Nephron progenitor cell (in vitro differentiated cells): Measurements from ENCODE around the gene HOXD11.

ENCODE experiments used
- DNase-seq: peaks from one replicate; pipeline ENCODE4 v3.0.0; 2021
- H3K27ac Mint-ChIP-seq: 2 replicates; pipeline ENCODE4 v1.8.0; 2021; ENCODE audit warnings: mild to moderate bottlenecking, moderate library complexity, mixed read lengths
- H3K27me3 Mint-ChIP-seq: 2 replicates; pipeline ENCODE4 v1.8.0; 2021; ENCODE audit warnings: mild to moderate bottlenecking, low read depth, mixed read lengths; ENCODE audit not compliant: poor library complexity
- H3K36me3 Mint-ChIP-seq: 2 replicates; pipeline ENCODE4 v1.8.0; 2021; ENCODE audit warnings: low read depth, mixed read lengths
- H3K4me1 Mint-ChIP-seq: 2 replicates; pipeline ENCODE4 v1.8.0; 2021; ENCODE audit warnings: mixed read lengths
- H3K4me3 Mint-ChIP-seq: 2 replicates; pipeline ENCODE4 v1.8.0; 2021; ENCODE audit warnings: mild to moderate bottlenecking, moderate library complexity, mixed read lengths
- H3K9me3 Mint-ChIP-seq: 2 replicates; pipeline ENCODE4 v1.8.0; 2021; ENCODE audit warnings: mild to moderate bottlenecking, moderate library complexity, mixed read lengths
- TF ChIP-seq, protein P1 (sequence below): fragments of 200-600 bp; sonication (generic); IDR thresholded peaks from 2 replicates; pipeline ENCODE4 v1.5.0; 2021; ENCODE audit warnings: antibody characterized with exemption

The HOXD11 gene

DNA sequence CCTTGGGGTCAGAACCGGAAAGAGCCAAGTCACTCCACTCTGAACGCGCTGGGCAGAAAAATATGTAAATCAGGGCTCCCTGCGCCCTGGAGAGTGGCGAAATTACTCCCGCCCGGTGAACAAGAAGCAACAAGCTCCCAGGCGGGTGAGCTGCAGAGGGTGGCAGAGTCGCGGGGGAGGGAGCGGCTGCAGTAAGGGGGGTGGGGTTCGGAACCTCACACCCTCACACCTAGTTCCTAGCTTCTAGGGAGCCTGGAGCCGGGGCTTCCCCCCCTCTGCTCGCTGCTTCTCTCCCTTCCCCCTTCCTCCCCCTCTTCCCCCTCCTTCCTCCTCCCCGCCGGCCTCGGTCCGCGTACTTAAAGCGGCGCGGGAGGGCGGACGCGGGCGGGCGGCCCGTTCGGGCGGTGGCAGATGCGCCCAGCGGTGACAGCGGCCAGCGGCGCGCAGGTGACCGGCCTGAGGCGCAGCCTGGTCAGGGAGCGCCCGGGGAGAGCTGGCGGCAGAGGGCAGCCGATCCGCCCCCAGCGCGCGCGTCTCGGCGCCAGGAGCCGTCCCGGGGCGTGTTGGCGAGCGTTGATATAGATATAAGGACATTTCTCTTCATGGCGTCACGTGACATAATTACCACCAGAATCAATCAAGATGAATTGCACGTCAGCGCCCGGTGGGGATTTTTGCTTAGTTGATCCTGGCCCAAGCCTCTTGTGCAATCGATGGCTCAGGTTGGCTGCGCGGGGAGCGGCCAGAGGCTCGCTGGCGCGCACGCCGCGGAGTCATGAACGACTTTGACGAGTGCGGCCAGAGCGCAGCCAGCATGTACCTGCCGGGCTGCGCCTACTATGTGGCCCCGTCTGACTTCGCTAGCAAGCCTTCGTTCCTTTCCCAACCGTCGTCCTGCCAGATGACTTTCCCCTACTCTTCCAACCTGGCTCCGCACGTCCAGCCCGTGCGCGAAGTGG is at the start of gene HOXD11:
Gene HOXD11 (plus strand): TSS at position 700 of the 959 bp plus-strand sequence. CDS start 76 bp downstream, at position 776.
- H3K4me3 Mint-ChIP-seq = peak within 1 kb of the TSS; percentile 86
- peaks cover 67% of the 10 kb centered on the region for H3K4me1 Mint-ChIP-seq
- peak within 1 kb of the TSS; percentile 27 for H3K27ac Mint-ChIP-seq
- peaks cover 90% of the 10 kb centered on the region for H3K27me3 Mint-ChIP-seq
- no peaks in the 10 kb centered on the region for H3K9me3 Mint-ChIP-seq
- peak; percentile 64 for DNase-seq
- no peaks in the 10 kb centered on the region for H3K36me3 Mint-ChIP-seq
- TF ChIP-seq, protein P1, sequence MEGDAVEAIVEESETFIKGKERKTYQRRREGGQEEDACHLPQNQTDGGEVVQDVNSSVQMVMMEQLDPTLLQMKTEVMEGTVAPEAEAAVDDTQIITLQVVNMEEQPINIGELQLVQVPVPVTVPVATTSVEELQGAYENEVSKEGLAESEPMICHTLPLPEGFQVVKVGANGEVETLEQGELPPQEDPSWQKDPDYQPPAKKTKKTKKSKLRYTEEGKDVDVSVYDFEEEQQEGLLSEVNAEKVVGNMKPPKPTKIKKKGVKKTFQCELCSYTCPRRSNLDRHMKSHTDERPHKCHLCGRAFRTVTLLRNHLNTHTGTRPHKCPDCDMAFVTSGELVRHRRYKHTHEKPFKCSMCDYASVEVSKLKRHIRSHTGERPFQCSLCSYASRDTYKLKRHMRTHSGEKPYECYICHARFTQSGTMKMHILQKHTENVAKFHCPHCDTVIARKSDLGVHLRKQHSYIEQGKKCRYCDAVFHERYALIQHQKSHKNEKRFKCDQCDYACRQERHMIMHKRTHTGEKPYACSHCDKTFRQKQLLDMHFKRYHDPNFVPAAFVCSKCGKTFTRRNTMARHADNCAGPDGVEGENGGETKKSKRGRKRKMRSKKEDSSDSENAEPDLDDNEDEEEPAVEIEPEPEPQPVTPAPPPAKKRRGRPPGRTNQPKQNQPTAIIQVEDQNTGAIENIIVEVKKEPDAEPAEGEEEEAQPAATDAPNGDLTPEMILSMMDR = no peak

DNA sequence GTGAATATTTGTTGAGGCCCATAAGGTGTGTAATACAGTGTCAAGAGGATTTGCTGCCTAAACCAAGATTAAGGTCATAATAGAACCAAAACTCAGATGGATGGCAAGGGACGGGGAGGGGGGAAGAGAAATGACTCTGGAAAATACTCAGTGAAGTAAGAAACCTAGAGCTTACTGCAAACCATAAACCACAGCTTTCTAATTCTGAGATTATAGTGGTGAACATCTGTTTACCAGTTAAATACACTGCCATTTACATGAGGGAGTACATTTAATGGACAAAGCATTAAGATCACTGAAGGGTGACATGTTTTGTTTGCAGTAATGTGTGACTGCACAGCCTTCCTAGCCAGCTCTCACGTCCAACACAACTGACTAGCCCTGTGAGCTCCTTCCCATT is 43.1 kb upstream of the HOXD11 start:
- Mint-ChIP-seq H3K27me3 (peaks cover 99% of the 10 kb centered on the region), H3K36me3 (no peaks in the 10 kb centered on the region)

DNA sequence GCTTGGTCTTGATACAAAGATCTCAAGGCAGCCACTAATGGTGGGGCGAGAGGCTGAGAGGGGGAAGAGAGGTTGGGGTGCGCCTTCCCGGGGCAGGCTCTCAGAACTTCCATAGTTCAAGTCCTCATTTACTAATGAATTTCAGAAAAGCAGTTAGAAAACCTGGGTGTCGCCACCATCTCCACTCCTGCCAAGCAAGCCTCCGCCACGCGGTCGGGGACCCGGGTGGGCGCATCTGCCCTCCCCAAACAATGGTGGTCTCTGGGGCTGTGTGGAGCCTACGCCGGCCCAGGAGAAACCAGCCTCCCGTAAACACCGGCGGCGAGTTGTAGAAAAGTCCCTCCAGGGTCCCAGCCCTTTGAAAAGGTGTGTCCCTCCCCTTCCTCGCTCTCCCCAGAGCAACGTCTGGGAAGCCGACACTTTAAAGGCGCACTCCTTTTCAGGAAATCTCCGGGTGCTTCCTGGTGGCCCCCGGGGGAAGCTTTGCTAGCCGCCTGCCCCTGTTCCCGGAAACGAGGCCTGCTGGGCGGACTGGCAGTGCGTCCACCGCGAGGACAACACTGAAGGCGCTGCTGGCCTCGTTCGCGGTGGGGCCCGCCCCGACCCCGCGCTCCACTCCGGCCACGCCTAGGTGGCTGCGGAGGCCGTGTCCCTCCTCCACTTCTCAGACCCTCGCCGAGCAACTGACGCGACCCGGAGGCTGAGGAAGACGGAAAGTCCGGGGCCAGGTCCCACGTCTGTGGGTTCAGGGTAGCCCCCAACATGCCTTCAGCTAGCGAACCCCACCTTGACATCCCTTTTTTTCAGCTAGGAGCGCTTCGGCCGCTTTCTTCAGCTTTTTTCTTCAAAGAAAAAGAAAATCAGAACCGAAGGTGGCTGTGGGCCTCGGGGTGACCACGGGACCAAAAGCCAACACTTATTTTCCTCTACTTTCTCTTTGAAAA is 40.2 kb upstream of the HOXD11 start:
- H3K4me1 Mint-ChIP-seq = peaks cover 14% of the 10 kb centered on the region
- TF ChIP-seq, protein P1 = no peak
- H3K27ac Mint-ChIP-seq = no peak overlapping the region
- no peaks in the 10 kb centered on the region for H3K36me3 Mint-ChIP-seq
- H3K4me3 Mint-ChIP-seq = peak overlapping the region; percentile 67
- DNase-seq = peak; percentile 56
- peaks cover 100% of the 10 kb centered on the region for H3K27me3 Mint-ChIP-seq
- H3K9me3 Mint-ChIP-seq = no peaks in the 10 kb centered on the region

More for the DNA sequence above, 43.1 kb upstream of the HOXD11 start:
- Mint-ChIP-seq H3K4me1 (peaks cover 14% of the 10 kb centered on the region), H3K9me3 (no peaks in the 10 kb centered on the region), H3K27ac (no peak overlapping the region), H3K4me3 (no peak overlapping the region)
- no peak for DNase-seq
- TF ChIP-seq, protein P1 = no peak

DNA sequence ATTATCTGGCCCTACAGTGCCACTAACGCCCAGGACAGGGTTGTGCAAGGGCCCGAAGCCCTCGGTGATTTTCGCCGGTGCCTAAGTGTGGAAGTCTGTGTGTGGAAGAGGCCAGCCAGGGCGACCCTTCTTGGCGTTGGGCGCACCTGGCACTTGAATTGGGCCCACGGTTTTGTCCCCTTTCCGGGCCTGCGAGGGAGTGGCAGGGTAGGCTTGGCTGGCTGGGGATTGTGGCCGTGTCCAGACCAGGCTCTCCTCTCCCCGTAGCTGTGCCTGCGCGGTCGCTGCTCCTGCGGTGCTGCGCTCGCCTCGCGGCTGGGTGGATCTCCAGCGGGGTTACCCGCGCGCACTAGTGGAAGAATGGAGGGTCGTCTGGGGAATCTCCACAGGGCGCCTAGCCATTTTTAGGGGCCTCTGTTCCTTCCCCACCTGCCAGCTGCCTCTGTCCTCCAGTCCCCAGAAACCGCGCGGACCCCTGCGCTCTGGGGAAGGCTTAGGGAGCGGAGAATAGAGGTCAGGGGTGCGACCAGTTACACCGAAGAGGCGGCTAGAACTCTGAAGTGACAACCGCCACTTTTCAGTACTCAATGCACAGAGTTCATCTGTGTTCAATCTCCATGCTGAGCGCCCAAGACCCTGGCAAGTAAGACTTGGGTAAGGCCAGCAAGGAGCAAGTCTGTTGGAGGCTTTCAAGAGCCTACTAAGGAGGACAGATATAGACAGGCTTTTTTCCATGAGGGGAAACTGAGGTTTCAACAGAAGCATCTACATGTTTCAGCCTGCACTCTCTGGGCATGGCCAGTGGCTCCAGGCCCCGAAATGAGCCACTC is 39.3 kb upstream of the HOXD11 start:
- peaks cover 6% of the 10 kb centered on the region for H3K9me3 Mint-ChIP-seq
- H3K4me3 Mint-ChIP-seq = peak overlapping the region; percentile 67
- DNase-seq = peak; percentile 45
- H3K36me3 Mint-ChIP-seq = no peaks in the 10 kb centered on the region
- TF ChIP-seq, protein P1 = no peak
- H3K27ac Mint-ChIP-seq = no peak overlapping the region
- peaks cover 100% of the 10 kb centered on the region for H3K27me3 Mint-ChIP-seq
- H3K4me1 Mint-ChIP-seq = peaks cover 14% of the 10 kb centered on the region

DNA sequence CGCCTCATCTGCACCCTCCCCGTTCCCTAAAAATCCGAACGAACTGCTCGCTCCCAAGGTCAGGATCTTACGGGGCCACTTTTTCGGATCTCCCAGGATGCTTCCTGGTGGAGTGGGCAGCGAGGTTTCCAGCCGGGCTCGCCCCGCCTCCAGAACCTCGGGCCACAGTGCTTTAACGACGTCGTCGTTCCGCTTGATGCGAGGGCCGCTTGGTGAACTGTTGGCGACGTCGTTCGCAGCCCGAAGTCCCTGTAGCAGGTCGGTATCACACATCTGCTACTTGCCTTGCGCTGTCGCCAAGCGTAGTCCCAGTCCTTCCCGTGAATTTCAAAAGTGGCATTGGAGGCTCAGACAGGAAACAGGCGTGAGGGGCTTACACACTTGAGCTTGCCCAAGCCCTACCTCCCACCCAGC is 38.7 kb upstream of the HOXD11 start:
- peaks cover 8% of the 10 kb centered on the region for H3K9me3 Mint-ChIP-seq
- DNase-seq = peak; percentile 54

More for the DNA sequence above, 38.7 kb upstream of the HOXD11 start:
- Mint-ChIP-seq H3K4me3 (peak overlapping the region; percentile 72), H3K27ac (no peak overlapping the region), H3K4me1 (peaks cover 14% of the 10 kb centered on the region), H3K27me3 (peaks cover 100% of the 10 kb centered on the region), H3K36me3 (no peaks in the 10 kb centered on the region)
- TF ChIP-seq, protein P1 = no peak
